Coronary artery (tissue), 2 donors: ENCODE measurements around the gene SLC7A14.

Source experiments
- DNase-seq: peaks from one replicate; pipeline ENCODE4 v3.0.0-alpha.2; 2017; ENCODE audit warnings: low spot score
- H3K27ac ChIP-seq, 2 donors: fragments of 200-600 bp; sonication (generic); one replicate each; pipeline ENCODE4 v1.5.1; 2016 to 2019
- H3K4me3 ChIP-seq: fragments of 200-600 bp; sonication (generic); 2 replicates; pipeline ENCODE4 v1.5.1; 2016; ENCODE audit warnings: mild to moderate bottlenecking, moderate library complexity
- TF ChIP-seq, protein P1 (sequence below): fragments of 200-600 bp; sonication (generic); IDR thresholded peaks from one replicate; pipeline ENCODE4 v1.5.1; 2019; ENCODE audit warnings: antibody characterized with exemption

SLC7A14 gene

DNA sequence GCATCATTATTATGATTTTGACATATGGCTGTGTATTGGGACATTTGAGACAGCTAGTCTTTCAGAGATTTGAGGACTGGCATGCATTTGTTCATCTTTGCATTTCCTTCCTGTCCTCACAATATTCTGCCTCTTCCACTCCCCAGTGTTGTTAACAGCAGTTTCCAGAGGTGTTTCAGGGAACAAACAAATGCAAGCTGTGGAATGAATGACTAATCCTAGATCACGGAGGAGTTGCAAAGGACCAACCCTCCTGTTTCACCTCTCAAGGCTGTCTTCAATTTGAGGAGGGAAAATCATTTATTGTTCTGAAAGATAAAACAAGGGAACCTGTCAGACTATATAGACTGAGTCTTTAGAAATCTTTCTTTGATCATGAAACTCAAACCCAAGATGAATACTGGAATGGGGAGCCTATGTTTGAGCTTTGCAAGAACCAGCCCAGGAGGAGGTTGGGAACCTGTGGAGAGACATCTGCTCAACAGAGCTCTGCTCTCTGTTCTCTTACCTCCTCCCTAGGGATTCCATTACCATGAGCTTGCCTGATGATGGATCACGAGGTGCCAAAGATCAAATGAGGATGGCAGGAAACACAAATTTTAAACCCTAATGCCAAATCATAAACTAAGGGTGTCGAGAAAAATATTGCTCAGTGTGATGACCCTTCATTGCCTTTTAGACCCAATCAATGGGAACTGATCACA, 68.5 kb downstream of the SLC7A14 start:
- Histone ChIP-seq H3K27ac (no peak overlapping the region), H3K4me3 (no peak overlapping the region)
- TF ChIP-seq, protein P1, sequence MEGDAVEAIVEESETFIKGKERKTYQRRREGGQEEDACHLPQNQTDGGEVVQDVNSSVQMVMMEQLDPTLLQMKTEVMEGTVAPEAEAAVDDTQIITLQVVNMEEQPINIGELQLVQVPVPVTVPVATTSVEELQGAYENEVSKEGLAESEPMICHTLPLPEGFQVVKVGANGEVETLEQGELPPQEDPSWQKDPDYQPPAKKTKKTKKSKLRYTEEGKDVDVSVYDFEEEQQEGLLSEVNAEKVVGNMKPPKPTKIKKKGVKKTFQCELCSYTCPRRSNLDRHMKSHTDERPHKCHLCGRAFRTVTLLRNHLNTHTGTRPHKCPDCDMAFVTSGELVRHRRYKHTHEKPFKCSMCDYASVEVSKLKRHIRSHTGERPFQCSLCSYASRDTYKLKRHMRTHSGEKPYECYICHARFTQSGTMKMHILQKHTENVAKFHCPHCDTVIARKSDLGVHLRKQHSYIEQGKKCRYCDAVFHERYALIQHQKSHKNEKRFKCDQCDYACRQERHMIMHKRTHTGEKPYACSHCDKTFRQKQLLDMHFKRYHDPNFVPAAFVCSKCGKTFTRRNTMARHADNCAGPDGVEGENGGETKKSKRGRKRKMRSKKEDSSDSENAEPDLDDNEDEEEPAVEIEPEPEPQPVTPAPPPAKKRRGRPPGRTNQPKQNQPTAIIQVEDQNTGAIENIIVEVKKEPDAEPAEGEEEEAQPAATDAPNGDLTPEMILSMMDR = no peak
- no peak for DNase-seq

DNA sequence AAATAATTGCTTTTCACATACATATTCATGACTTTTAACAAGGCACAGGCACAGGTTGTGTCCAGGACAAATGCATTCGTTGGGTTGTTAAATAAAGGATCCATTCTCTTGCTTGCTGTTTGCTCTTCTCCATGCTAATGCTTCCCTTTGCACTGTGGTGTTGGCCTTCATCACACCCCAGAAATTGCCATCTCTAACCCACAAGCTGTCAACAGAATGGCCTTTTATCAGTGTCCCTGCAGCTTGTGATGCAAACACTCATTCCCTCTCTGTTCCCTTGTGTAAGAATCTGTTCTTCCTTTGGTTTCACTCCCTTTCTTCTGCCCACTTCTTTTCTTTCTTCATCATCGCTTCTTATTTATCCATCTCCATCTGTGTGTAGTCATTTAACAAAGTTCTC, 72.2 kb downstream of the SLC7A14 start:
- H3K4me3 ChIP-seq = no peak overlapping the region
- no peak for DNase-seq
- TF ChIP-seq, protein P1 = no peak
- no peak overlapping the region for H3K27ac ChIP-seq

DNA sequence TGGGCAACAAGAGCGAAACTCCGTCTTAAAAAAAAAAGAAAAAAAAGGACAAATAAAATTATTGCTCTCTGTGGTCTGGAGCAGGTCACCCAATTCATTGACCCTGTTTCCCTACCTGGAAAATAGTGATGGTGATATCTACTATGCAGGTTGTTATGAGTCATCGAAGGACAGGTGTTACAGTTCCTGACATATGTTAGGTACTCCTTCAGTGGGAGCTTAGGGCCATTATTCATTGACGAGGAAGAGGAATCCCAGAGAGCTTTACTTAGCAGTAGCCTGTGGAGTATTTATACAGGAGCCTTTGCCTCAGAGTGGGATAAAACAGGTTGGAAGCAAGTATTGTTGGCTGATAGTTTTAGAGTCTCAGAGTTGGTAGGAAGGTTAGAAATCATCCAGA, 74.5 kb downstream of the SLC7A14 start:
- TF ChIP-seq, protein P1 = no peak
- DNase-seq = no peak
- Histone ChIP-seq H3K4me3 (no peak overlapping the region), H3K27ac (no peak overlapping the region)

DNA sequence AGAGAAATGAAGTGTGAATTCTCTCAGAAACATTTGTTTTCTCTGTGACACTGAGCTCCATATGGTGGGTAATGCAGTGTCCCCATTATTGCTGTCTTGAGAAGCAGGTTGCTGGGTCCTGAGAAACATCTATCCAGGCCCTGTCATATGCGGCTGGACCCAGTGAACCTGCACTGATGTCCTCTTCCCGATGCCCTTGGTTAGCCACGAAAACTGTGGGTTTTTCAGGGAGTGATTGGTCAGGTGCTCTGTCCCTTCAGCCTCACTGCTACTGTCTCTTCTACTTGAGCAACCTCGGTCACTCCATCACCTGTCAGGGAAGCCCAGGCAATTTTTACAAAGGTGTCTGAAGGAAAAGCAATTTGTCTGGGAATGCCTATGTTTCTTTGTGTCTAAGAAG, 77.0 kb downstream of the SLC7A14 start:
- TF ChIP-seq, protein P1 = no peak
- DNase-seq = no peak
- H3K4me3 ChIP-seq = no peak overlapping the region
- no peak overlapping the region for H3K27ac ChIP-seq

DNA sequence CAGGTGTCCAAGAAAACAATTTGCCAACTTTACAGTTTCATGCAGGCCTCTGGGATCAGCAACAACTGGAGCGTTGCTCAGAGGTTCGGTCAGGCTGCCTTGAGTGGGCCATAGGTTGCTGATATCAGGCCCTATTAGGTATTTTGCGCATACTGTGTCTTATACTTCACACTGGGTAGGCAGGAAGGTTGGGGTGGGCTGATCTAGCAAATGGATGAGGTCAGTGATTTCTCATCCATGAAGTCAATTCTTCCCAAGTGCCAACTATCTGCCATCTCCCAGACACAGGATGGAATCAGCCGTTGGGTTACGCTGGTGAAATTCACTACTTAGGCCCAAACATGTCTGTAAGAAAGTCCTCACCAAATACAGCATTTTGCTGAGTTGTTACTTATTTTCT, 77.6 kb downstream of the SLC7A14 start:
- Histone ChIP-seq H3K27ac (no peak overlapping the region), H3K4me3 (no peak overlapping the region)
- DNase-seq = no peak
- TF ChIP-seq, protein P1 = no peak

DNA sequence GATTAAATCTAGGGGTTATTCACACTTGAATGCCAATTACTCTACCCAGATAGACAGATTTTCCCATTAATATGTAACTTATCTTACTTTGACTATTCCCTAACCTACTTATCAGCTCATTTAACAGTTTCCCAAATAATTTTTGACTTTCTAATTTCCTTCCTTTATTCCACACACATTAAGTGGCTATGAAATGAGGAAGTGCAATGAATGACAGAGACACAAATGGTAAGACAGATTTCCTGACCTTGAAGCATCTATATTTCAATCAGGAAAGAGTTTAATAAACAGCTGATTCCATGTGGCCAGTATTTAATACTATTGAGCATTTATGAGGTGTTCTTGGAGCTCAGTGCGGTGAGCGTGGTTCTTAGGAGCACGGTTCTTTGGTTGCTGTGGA, 78.8 kb downstream of the SLC7A14 start:
- TF ChIP-seq, protein P1 = no peak
- no peak overlapping the region for H3K27ac ChIP-seq

DNA sequence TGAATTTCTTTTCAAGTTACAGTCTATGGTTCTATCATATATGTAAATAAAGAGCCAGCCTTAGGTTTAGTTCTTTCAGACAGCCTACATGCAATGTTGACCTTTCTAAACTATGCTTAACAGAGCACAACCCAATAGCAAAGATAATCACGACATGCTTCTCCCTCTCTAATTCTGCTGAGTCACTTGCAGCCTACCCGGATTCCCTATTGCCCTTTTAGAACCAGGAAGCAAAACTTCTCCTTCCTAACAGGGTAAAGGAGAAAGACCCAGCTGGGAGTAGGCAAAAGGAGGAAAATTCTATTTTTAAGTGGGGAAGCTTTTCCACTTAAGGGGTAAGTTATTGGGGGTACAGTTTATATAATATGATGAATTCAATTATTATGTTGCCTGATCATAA, 79.3 kb downstream of the SLC7A14 start:
- H3K27ac ChIP-seq = no peak overlapping the region
- DNase-seq = no peak
- TF ChIP-seq, protein P1 = no peak

More for the DNA sequence above, 78.8 kb downstream of the SLC7A14 start:
- H3K4me3 ChIP-seq = no peak overlapping the region
- DNase-seq = no peak

More for the DNA sequence above, 79.3 kb downstream of the SLC7A14 start:
- no peak overlapping the region for H3K4me3 ChIP-seq
